Prostate gland (tissue), 2 donors: Measurements from ENCODE around the gene ALDH16A1.

Experiments used
- POLR2AphosphoS5 ChIP-seq: sonication (generic); formaldehyde crosslinking; IDR thresholded peaks from one replicate; pipeline ENCODE4 v1.6.1; 2017; ENCODE audit warnings: antibody characterized with exemption
- TF ChIP-seq, protein P1 (sequence below), 4 experiments: fragments of 200-600 bp in 2 of 4; fragments of 450-650 bp in 2 of 4; sonication (generic) in 2 of 4; IDR thresholded peaks; 1 replicate in 3 of 4; 2 replicates in 1 of 4; pipeline ENCODE4 v1.5.1; 2016 to 2019; ENCODE audit warnings: antibody characterized with exemption in 4 of 4, mild to moderate bottlenecking in 2 of 4, moderate library complexity in 2 of 4

- TF ChIP-seq POLR2AphosphoS5, result no peak
- TF ChIP-seq, protein P1, sequence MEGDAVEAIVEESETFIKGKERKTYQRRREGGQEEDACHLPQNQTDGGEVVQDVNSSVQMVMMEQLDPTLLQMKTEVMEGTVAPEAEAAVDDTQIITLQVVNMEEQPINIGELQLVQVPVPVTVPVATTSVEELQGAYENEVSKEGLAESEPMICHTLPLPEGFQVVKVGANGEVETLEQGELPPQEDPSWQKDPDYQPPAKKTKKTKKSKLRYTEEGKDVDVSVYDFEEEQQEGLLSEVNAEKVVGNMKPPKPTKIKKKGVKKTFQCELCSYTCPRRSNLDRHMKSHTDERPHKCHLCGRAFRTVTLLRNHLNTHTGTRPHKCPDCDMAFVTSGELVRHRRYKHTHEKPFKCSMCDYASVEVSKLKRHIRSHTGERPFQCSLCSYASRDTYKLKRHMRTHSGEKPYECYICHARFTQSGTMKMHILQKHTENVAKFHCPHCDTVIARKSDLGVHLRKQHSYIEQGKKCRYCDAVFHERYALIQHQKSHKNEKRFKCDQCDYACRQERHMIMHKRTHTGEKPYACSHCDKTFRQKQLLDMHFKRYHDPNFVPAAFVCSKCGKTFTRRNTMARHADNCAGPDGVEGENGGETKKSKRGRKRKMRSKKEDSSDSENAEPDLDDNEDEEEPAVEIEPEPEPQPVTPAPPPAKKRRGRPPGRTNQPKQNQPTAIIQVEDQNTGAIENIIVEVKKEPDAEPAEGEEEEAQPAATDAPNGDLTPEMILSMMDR (IDR thresholded peaks at IDR 0.05), result no peak
These were observed 31.2 kb upstream of the ALDH16A1 start for GRCh38 chr19:49421878-49422202.
